SH-SY5Y (cell line): ENCODE measurements around the gene PDCD2L.

Experiments used
- GATA2 ChIP-seq: IDR thresholded peaks from 2 replicates; pipeline ENCODE4 v1.6.1; 2011; ENCODE audit warnings: mild to moderate bottlenecking, low read depth, low read length
- GATA3 ChIP-seq: IDR thresholded peaks from 2 replicates; pipeline ENCODE4 v1.6.1; 2011; ENCODE audit warnings: low read depth, mild to moderate bottlenecking, low read length, moderate library complexity

DNA sequence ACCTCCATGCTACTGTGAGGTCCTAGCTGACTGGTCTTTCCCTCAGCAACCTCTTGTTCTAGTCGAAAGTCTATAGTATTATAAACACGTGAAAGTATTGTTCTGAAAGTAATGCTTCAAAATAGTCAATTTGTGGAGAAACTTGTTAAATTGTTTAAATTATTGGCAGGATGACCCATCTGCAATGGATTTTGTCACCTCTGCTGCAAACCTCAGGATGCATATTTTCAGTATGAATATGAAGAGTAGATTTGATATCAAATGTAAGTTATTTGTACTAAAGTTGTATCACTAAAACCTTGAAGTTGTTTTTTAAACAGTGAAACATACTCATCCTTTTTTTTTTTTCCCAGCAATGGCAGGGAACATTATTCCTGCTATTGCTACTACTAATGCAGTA is 49.9 kb downstream of the PDCD2L start:
- no peak for TF ChIP-seq GATA2
- no peak for TF ChIP-seq GATA3
